GM18519 (cell line): ENCODE data around the gene OR2T34.
A peak's percentile ranks its signal among the peaks of the same experiment; 100 is the strongest.
"Not testable (repeated sequence)": the region's sequence is repeated elsewhere in the genome, so short reads cannot be mapped to it uniquely, and the experiment has no call there.

ENCODE experiments used
- ATAC-seq: cut with Tn5 transposase; IDR thresholded peaks from one replicate; pipeline ENCODE4 v1.9.1; 2021; ENCODE audit warnings: mild to moderate bottlenecking, moderate library complexity; ENCODE audit not compliant: unreplicated experiment, low FRiP score

Gene OR2T34

GRCh38 chr1:248574657-248575056, at the start of gene OR2T34:
OR2T34 (minus strand) TSS chr1:248574757; CDS start chr1:248574757, 0 bp downstream.
- not testable (repeated sequence) for ATAC-seq

- ATAC-seq, result peak; percentile 85
Measured at GRCh38 chr1:248622570-248623001, 48.0 kb upstream of the OR2T34 start.

- ATAC-seq, result no peak
Measured at GRCh38 chr1:248621770-248622169, 47.2 kb upstream of the OR2T34 start.

GRCh38 chr1:248618878-248619277, 44.3 kb upstream of the OR2T34 start:
- ATAC-seq, result no peak

GRCh38 chr1:248618119-248618518, 43.6 kb upstream of the OR2T34 start:
- no peak for ATAC-seq

GRCh38 chr1:248613742-248614141, 39.2 kb upstream of the OR2T34 start:
- ATAC-seq, result no peak

GRCh38 chr1:248611883-248612414, 37.4 kb upstream of the OR2T34 start:
- no peak for ATAC-seq

- no peak for ATAC-seq
Measured at GRCh38 chr1:248610301-248610700, 35.7 kb upstream of the OR2T34 start.

GRCh38 chr1:248599396-248599795, 24.8 kb upstream of the OR2T34 start:
- no peak for ATAC-seq

GRCh38 chr1:248597589-248597988, 23.0 kb upstream of the OR2T34 start, which contains the start of gene OR2T10:
OR2T10 (minus strand) TSS chr1:248597700; CDS start chr1:248593768, 3,932 bp downstream.
- ATAC-seq, result no peak

- ATAC-seq, result no peak
Measured at GRCh38 chr1:248596615-248597014, 22.1 kb upstream of the OR2T34 start.

GRCh38 chr1:248593226-248593625, 18.7 kb upstream of the OR2T34 start:
- ATAC-seq, result no peak

GRCh38 chr1:248592655-248593054, 18.1 kb upstream of the OR2T34 start:
- ATAC-seq, result no peak

- no peak for ATAC-seq
Measured at GRCh38 chr1:248590055-248590454, 15.5 kb upstream of the OR2T34 start.

GRCh38 chr1:248589334-248589733, 14.8 kb upstream of the OR2T34 start:
- no peak for ATAC-seq

GRCh38 chr1:248585266-248585665, 10.7 kb upstream of the OR2T34 start:
- no peak for ATAC-seq

- no peak for ATAC-seq
Measured at GRCh38 chr1:248576260-248576980, 1.9 kb upstream of the OR2T34 start.

- ATAC-seq, result not testable (repeated sequence)
Measured at GRCh38 chr1:248573856-248574255, 701 bp downstream of the OR2T34 start.

GRCh38 chr1:248572049-248572448, 2.5 kb downstream of the OR2T34 start:
- peak; percentile 98 for ATAC-seq

- ATAC-seq, result not testable (repeated sequence)
Measured at GRCh38 chr1:248570811-248571210, 3.7 kb downstream of the OR2T34 start.

- not testable (repeated sequence) for ATAC-seq
Measured at GRCh38 chr1:248569049-248569448, 5.5 kb downstream of the OR2T34 start.
